GM13977 (cell line): ENCODE data around the gene TMEM45B.
A peak's percentile ranks its signal among the peaks of the same experiment; 100 is the strongest.

Source experiments
- DNase-seq: peaks from one replicate; pipeline ENCODE4 v3.0.0; 2012; ENCODE audit warnings: low spot score
- in situ Hi-C: fragments of 300-500 bp; cut with MboI; formaldehyde crosslinking; loops from one replicate; pipeline ENCODE4 v1.12.0; 2022; ENCODE audit warnings: low sequenced_read_pairs, low pct_unique_long_range_greater_than_20kb, mixed read lengths, inconsistent platforms; ENCODE audit not compliant: unreplicated experiment
- TF ChIP-seq, protein P1 (sequence below): IDR thresholded peaks from 2 replicates; pipeline ENCODE4 v1.5.1; 2012; ENCODE audit warnings: mild to moderate bottlenecking, control low read depth; ENCODE audit not compliant: insufficient read depth; ENCODE audit errors: extremely low read depth, missing control alignments

TMEM45B gene

DNA sequence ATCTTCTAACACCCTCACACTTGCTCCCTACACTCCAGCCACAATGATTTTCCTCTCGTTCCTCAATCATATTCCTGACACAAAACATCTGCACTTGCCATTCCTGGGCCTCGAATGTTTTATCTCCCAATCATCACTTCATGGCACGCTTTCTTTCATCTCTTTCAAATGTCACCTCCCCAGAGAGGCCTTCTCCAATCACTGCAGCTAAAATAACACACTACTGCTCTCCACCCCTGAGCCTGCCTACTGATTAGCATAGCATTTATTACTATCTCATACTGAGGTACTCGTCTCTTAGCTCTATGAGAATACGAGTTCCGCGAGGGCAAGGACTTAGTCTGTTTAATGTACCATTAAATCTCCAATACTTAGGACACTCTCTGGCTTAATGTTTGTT, 56.3 kb downstream of the TMEM45B start:
- TF ChIP-seq, protein P1, sequence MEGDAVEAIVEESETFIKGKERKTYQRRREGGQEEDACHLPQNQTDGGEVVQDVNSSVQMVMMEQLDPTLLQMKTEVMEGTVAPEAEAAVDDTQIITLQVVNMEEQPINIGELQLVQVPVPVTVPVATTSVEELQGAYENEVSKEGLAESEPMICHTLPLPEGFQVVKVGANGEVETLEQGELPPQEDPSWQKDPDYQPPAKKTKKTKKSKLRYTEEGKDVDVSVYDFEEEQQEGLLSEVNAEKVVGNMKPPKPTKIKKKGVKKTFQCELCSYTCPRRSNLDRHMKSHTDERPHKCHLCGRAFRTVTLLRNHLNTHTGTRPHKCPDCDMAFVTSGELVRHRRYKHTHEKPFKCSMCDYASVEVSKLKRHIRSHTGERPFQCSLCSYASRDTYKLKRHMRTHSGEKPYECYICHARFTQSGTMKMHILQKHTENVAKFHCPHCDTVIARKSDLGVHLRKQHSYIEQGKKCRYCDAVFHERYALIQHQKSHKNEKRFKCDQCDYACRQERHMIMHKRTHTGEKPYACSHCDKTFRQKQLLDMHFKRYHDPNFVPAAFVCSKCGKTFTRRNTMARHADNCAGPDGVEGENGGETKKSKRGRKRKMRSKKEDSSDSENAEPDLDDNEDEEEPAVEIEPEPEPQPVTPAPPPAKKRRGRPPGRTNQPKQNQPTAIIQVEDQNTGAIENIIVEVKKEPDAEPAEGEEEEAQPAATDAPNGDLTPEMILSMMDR: no peak
- no peak for DNase-seq
- in situ Hi-C loops: no loop called here

DNA sequence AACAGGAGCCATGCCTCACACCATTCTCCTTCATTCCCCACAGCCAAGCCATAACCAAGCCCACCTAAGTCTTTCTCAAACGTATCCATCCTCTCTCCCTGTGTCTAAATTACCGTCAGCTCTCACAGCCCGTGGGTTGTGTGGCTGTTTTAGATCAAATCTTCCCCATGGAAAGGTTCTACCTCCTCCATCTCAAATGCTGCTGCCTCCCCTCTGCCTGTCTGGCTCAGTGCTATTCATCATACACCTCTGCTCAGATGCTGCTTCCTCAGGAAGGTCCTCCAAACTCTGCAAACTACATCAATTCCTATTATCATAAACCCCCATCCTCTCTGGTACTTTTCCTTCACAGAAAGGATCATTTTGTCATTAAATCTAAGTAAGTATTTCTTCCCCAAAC, 64.7 kb downstream of the TMEM45B start:
- TF ChIP-seq, protein P1: no peak
- no peak for DNase-seq
- in situ Hi-C loops: no loop called here

DNA sequence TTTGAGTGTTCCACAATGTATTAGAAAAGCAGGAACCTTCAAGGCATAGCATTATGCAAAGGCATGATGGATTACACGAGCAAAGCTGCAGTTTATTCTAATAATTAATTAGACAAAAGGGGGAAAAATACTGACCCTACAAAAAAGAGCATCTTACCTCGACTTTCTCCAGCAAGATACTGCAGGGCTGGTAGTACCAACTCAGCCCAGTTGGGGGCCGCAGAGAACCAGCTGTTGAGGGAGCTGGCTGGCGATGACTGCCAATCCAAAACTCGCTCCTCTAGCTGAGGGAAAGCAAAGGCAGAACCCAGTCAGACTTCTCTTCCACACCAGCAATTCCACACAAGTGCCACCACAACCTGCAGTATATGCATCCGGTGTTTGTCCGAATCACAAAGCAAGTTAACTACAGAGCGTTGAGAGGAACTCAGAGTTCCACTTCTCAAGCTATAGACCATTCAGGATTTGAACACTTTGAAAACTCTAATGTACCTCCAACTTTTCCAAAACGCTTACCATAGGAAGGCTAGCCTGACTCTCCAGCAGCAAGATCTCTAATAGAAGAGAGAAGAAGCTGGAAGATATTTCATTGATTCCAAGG, 66.0 kb downstream of the TMEM45B start:
- in situ Hi-C loops: no loop called here
- TF ChIP-seq, protein P1: peak; percentile 37
- peak; percentile 48 for DNase-seq

DNA sequence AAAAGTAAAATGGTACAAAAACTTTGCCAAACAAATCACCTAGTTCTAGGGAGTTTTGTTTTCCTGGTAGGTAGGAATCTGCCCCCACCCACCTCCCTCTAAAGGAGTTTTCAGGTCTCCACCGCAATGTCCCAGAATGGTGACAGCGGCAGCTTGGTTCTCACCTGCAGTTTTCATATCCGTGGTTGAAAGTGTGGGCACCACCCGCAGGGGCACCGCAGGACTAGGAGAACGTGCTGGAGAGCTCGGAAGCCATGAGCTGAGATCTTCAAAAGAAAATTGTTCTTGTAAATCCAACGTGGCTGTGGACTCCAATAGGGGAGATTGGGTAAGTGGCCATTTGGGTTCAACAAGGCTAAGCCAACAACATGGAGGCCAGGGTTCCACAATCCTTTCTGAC, 68.9 kb downstream of the TMEM45B start:
- TF ChIP-seq, protein P1: no peak

DNA sequence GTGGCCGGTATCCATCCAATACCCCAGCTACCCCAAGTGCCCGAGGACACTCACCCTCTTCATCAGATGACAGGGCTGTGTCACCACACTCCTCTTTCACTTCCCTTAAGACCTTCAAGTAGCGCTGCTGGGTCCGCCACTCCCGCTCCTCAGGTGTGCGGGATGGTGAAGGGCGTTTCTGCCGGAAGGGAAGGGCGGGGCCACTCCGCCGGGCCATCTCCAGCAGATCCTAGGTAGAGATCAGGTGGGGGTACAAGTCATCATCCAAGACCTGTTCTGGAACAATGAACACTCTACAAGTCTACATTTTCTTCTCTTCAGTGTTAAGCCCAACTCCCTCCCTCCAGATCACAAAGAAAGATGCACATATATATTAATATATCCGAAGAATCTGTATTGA, 69.7 kb downstream of the TMEM45B start:
- no peak for DNase-seq
- TF ChIP-seq, protein P1: no peak
- in situ Hi-C loops: no loop called here

More for the DNA sequence above, 68.9 kb downstream of the TMEM45B start:
- DNase-seq: no peak
- in situ Hi-C loops: no loop called here

DNA sequence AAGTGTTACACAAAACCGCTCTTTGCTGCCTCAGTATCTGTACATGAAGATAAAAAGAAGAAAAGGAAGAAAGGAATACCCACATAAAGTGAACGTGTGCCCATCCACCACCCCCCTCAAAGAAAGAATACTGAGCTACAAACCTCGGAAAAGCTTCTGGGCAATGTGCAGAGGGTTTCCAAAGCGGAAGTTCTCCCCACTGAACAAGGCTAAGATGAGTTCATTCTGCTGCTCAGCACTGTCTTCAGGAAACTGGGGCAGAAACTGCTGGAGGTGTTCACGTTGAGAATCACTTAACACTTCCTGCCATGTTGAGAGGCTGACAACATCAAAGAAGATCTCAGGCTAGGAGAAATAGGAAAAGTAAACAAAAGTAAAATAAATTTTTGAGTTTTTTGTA, 72.8 kb downstream of the TMEM45B start:
- in situ Hi-C loops: no loop called here
- no peak for DNase-seq
- TF ChIP-seq, protein P1: no peak
